ENCODE data around the gene COBL.

GRCh38 chr7:51077316-51077986 lies 239.2 kb downstream of the COBL start:
- no peak for TF ChIP-seq CTCF (IDR thresholded peaks at IDR 0.05)
- no peak for TF ChIP-seq POLR2AphosphoS5 (IDR thresholded peaks at IDR 0.05)
